Nucleus accumbens (tissue), 56 donors: ENCODE measurements around the gene NCOA4.
"Not testable (repeated sequence)": the region's sequence is repeated elsewhere in the genome, so short reads cannot be mapped to it uniquely, and the experiment has no call there.

Source experiments
- DNase-seq, 56 donors: peaks; one replicate each; lab custom pipeline; 2025; lab: John Stamatoyannopoulos, UW

The NCOA4 gene

DNA sequence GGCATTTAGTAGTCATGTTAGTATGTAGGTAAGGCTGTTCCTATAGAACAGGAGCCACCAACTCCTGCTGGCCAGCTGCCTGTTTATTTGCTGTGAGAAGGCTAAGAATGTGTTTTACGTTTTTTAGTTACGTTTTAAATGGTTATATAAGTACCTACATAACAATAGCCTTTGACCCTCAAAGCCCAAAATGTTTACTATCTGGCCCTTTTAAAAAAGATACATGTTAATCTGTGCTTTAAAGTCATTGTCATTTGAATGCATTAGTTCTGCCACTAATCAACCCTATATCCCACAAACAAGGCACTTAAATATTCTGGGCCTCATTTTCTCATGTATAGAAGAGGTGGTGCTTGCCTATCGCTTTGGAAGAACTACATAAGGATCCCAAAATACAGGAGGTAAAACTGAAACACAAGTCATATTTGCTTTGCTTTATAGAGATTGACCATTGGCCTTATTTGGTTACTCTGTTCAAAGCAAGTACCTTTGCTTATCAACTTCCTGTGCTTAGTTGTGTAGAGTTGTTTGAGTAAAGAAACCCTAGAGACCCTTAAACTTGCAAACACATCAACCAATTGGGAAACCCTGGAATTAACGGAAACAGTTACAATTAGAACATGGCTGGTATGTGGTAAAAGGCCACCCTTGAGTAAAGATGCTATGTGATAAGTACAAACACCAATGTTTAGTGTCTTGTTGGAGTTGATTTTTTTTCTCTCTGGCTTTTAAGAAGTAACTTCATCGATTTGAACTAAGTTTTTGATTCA, 32.2 kb downstream of the NCOA4 start:
- DNase-seq: no peak

DNA sequence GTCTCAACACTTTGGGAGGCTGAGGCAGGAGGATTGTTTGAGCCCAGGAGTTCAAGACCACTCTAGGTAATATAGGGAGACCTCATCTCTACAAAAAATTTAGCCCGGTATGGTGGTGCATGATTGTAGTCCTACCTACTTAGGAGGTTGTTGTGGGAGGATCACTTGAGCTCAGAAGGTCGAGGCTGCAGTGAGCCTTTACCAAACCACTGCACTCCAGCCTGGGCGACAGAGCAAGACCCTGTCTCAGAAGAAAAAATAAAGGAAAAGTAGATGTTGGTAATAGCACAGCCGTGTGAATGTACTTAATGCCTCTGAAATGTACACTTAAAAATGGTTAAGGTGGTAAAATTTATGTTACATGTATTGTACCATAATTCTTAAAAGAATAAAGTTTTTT, 32.9 kb downstream of the NCOA4 start:
- DNase-seq: no peak

DNA sequence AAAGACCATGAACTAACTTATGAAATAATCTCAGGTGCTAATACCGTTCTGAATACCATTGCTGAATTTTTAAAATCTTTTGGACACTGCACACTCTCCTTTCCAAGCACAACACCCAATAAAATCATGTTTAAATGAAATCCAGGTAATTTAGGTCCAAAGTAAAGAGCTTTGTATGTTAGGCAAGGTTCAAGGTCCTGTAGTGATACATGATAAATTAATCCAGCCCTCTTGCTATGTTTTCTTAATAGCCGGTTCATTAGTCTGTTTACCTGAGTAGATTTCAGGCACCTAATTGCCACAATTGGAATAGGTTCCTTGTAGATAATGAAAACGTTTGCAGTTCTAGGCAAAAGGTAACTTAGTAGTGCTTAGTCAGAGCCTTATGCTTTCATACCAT, 44.8 kb downstream of the NCOA4 start:
- DNase-seq: not testable (repeated sequence)

DNA sequence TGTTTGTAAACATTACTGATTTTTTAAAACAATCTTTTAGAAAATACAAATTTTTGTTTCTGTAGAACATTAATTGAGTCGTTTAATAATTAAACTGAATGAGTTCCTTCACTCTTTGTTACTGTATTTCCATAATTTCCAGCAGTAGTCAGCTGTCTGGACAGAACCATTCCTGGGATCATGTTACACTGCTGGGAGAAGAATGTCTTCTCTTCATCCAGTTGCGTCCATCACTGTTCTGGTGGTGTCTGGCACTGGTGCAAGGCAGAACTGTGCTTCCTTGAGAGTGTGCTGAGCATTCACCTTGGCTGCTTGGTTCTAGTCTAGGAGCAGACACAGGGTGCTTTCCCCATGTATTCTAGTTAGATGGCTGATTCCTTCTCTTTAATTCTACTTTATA, 46.0 kb downstream of the NCOA4 start:
- DNase-seq: not testable (repeated sequence)

DNA sequence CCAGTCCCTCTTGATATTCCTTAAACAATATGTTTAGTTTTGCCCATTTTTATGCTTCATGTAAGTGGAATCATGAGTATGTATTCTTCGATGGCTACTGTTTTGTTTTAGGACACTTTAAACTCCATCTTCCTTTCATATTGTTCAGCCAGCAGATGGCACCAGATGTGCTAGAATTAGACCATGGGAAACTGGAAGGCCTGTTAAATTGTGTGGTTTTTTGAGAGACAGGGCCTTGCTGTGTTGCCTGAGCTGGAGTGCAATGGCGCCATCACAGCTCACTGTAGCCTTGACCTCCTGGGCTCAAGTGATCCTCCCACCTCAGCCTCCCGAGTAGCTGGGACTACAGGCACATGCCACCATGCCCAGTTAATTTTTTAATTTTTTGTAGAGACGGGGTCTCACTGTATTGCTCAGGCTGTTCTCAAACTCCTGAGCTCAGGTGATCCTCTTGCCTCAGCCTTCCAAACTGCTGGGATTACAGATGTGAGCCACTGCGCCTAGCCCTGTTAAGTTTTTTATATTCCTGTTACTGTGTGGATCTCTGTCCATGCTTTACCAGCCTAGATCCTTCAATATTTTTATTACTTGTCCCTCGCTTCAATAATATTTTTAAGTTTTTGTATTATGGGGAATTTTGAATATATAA, 46.8 kb downstream of the NCOA4 start:
- peak in 11 of 56 donors; percentile 5 to 55 (median 20) for DNase-seq

DNA sequence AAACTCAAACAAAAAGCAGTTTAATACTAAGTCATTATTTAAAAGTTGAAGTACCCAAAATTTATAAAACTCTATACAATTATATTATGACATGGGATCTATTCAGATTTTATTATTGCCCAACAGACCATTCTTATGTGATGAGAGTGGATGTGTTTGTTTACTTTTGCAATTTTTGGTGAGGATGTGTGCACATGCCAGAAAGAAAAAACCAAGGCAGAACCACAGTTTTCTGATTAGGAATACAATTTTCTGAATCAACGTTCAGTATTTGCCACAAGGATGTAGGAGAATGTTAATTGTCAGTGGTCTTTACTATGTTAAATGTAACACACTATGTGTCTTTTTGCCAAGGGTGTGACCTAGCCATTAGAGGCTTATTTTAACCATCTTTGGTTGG, 49.1 kb downstream of the NCOA4 start:
- not testable (repeated sequence) for DNase-seq

DNA sequence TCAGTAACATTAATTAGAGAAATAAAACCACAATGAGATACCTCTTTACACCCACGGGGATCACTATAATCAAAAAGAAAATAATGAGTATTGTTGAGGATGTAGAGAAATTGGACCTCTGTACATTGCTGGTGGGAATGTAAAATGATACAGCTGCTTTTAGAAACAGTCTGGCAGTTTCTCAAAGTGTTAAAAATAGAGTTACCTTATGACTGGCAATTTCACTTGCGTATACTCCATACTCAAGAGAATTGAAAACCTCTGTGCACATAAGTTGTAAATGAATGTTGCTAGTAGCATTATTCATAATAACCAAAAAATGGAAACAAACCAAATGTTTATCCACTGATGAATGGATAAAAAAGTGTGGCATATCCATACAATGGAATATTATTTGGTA, 51.9 kb downstream of the NCOA4 start:
- DNase-seq: not testable (repeated sequence)

DNA sequence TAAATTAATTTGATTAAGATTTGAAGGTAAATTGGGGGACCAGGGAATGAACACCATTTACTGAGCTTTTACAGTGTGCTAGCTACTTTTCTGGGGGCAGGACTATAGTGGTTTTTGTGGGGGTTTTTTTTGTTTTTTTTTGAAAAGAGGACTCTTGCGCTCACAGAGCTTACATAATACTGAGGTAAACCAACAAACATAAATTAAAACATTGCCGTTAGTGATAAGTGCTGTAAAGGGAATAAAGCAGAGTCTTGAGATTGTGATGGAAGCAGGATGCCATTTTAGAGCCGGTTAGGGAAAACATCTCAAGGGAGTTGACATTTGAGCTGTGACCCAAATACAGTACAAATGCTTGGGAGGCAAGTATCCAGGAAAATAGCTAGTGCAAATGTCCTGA, 56.4 kb downstream of the NCOA4 start:
- not testable (repeated sequence) for DNase-seq

DNA sequence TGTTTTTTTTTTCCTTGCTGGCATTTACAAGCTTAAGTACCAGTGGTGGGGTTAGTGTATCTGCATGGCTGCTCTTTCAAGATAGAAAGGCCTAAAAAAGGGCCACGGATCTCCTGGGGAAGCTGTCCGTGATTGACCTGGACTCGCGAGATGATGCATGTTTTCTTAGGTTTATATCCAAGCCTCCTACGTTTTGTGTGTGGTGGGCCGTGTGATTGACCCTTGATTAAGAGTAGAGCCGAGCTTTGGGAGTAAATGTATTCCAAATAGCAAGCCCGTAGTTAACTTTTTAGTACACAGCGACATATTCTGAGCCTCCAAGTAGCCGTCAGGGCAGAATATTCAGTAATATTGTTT, 57.6 kb downstream of the NCOA4 start:
- DNase-seq: not testable (repeated sequence)

DNA sequence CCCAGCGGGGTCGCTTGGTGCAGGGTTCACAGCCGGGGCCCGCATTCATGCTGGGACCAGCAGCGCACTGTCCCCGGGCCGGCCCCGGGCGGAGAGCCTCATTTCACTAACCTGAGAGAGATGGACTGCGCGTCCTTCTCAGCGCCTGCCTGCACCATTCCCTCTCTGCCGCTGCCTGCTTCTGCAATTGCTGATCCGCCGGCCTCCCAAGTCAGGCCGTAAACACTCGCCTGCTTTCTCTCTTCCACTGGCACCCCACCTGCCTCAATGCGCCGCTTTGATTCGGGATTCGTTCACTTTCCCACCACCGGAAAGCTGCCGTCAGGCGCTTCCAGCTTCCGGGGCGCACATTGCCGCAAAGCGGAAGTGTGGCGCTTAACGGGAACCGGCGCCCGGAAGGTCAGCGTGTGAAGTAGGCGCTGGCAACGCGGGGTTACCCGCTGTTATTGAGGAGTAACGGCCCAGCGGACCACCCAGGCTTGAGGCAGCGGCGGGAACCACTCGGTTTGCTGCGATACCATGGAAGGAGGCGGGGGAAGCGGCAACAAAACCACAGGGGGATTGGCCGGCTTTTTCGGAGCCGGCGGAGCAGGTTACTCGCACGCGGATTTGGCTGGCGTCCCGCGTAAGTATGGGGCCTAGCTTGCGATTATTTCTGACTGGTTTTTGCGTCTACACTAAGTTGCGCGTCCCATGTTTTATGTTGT, 58.2 kb downstream of the NCOA4 start, which contains the start of gene TIMM23:
Gene TIMM23 (plus strand): TSS at position 384 of the 707 bp plus-strand sequence. CDS start 136 bp downstream, at position 520.
- peak in 54 of 56 donors; percentile 35 to 95 (median 81) for DNase-seq

DNA sequence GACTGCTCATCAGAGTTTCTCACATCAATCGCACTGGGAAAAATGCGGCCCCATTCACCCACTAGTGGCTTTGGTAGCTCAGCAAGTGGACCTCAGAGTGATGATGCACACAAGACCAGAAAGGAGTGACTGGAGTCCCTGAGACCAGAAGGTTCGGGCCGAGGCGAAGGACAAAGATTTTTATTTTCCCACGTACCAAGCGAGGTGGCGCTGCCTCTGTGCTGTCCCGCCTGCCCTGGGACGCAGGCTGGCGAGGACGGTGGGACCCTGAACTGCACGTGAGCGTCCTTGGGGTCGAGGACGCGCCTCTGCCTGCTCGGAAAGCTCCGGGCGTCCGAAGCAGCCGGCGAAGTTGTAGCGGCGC, 58.7 kb downstream of the NCOA4 start:
- DNase-seq: not testable (repeated sequence)

DNA sequence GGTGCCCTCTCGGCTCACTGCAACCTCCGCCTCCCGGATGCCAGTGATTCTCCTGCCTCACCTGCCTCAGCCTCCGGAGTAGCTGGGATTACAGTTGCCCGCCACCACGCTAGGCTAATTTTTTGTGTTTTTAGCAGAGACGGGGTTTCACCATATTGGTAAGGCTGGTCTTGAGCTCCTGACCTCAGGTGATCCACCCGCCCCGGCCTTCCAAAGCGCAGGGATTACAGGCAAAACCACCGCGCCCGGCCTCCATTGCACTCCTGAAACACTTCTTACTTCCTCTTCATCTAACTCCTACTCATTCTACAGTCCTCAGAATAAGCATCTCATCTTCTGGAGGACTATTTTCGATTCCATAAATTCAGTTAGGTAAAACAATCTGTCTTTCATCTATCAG, 59.4 kb downstream of the NCOA4 start:
- DNase-seq: not testable (repeated sequence)

DNA sequence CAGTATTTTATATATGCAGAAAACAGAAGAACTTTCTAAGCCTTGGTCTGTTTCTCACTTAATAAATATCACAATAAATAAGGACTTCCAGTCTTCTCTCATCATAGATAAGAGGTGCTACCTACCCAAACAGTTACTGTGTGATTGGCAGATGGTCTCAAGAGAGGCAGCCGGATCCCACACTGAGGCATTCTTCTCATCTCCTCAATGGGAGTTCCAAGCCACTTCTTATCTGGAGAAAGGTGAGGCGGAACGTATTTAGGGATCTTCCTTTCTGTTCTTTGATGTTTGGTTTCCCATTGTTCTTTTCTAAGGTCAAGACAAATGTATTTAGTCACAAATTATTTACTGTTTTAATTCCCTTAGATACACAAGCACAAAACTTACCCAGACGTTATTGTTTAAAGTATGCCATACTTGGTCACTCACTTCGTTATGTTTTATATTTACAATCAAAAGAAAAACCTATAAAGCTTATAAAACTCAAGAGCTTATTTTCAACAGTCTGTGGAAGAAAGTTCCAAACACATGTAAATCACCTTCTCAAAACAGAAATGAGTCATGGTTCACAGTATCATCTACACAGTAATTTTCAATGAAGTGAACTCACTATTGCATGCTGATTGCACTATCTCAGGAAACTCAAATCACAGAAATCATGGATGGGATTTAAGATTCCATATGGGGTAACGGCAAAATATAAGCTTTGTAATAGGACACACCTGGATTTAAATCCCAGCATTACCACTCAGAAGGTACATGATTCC, 67.6 kb downstream of the NCOA4 start:
- not testable (repeated sequence) for DNase-seq

DNA sequence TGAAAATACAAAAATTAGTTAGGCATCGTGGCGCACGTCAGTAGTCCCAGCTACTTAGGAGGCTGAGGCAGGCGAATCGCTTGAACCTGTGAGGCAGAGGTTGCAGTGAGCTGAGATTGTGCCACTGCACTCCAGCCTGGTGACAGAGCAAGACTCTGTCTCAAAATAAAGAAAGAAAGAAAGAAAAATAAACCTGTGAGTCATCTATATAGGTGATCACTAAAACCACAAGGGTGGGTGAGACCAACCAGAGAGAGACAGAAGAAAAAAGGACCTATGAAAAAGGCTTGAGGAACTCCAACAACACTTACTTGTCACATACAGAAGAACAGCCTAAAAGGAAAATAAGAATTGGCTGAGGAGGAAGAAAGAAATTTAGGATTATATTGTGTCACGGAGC, 72.5 kb downstream of the NCOA4 start:
- not testable (repeated sequence) for DNase-seq

DNA sequence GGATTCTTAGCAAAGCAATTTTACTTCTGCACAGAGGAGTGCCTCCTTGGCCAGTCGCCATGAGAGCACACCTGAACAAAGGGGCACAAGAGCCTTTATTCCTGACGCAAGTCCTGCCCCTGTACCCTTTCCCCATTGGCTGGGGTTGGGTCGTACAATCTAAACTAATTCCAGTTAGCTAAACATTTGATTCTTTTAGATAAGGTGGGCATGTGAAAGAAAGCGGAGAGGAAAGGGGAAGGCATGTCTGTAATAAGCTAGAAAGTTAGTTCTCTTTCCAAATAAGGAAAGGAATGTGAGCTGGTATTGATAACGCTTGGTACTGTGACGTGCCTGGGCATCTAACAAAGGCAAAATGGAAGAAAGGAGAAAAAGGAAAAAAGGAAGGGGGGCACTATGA, 73.8 kb downstream of the NCOA4 start:
- not testable (repeated sequence) for DNase-seq
